ENCODE measurements around the gene NDRG4. TPM values are rescaled to one million over a fixed set of nuclear protein-coding genes. Genes with fewer than 3 reads are reported as not detected.

Gene NDRG4
- total RNA-seq, 1 experiment from 2014 or later: 6.1 TPM

DNA sequence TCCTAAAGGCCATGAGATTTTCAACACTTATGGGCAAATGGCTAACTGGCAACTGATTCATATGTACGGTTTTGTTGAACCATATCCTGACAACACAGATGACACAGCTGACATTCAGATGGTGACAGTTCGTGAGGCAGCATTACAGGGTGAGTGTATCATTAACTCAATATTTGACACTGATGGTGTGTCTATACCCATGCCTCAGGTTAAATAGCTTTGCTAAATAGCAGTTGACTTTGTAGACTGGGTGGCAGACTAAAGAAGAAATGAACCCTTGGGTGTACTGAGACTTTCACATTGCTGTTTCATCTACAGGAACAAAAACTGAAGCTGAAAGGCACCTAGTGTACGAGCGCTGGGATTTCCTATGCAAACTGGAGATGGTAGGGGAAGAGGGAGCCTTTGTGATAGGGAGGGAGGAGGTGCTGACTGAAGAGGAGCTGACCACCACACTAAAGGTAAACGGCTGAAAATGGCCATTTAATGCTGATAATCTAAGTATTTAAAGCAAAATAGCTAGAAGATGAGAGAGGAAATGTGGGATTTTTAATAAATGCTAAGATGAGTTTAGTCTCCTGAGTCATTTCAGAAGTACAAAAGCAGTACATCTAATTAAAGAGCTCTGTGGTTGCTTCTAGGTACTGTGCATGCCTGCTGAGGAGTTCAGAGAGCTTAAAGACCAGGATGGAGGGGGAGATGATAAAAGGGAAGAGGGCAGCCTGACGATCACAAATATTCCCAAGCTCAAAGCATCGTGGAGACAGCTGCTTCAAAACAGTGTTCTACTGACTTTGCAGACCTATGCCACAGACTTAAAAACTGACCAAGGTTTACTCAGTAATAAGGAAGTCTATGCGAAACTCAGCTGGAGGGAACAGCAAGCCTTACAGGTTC lies 18.4 kb downstream of the NDRG4 start:
- Mint-ChIP-seq H3K4me1 (ENCODE audit: low read depth, unreplicated experiment) (peaks cover 19% of the 10 kb centered on the region), H3K27ac (ENCODE audit: unreplicated experiment) (no peak overlapping the region), H3K36me3 (ENCODE audit: insufficient read depth, unreplicated experiment) (peaks cover 88% of the 10 kb centered on the region), H3K9me3 (ENCODE audit: low read depth, unreplicated experiment) (no peaks in the 10 kb centered on the region), H3K27me3 (ENCODE audit: unreplicated experiment) (no peaks in the 10 kb centered on the region), H3K4me3 (ENCODE audit: low read depth, unreplicated experiment) (no peak overlapping the region)
- TF ChIP-seq, protein P1, sequence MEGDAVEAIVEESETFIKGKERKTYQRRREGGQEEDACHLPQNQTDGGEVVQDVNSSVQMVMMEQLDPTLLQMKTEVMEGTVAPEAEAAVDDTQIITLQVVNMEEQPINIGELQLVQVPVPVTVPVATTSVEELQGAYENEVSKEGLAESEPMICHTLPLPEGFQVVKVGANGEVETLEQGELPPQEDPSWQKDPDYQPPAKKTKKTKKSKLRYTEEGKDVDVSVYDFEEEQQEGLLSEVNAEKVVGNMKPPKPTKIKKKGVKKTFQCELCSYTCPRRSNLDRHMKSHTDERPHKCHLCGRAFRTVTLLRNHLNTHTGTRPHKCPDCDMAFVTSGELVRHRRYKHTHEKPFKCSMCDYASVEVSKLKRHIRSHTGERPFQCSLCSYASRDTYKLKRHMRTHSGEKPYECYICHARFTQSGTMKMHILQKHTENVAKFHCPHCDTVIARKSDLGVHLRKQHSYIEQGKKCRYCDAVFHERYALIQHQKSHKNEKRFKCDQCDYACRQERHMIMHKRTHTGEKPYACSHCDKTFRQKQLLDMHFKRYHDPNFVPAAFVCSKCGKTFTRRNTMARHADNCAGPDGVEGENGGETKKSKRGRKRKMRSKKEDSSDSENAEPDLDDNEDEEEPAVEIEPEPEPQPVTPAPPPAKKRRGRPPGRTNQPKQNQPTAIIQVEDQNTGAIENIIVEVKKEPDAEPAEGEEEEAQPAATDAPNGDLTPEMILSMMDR (IDR thresholded peaks at IDR 0.05; ENCODE audit: unreplicated experiment): no peak
- no peak for DNase-seq
- CTCF ChIA-PET: interaction anchor here (1.2 kb wide), 1 partner anchor 143 kb away, joined by 3 read pairs; no protein-coding TSS in a partner anchor
- intact Hi-C loops (cut with micrococcal nuclease; ENCODE audit: unreplicated experiment): no loop called here
- BruUV-seq (replicated peaks): TSS peak; percentile 30

GRCh38 chr16:58518980-58519368 lies 19.0 kb downstream of the NDRG4 start:
- intact Hi-C loops (cut with micrococcal nuclease; ENCODE audit: unreplicated experiment): no loop called here
- CTCF ChIA-PET: interaction anchor here (0.7 kb wide), 1 partner anchor 142 kb away, joined by 3 read pairs; no protein-coding TSS in a partner anchor

DNA sequence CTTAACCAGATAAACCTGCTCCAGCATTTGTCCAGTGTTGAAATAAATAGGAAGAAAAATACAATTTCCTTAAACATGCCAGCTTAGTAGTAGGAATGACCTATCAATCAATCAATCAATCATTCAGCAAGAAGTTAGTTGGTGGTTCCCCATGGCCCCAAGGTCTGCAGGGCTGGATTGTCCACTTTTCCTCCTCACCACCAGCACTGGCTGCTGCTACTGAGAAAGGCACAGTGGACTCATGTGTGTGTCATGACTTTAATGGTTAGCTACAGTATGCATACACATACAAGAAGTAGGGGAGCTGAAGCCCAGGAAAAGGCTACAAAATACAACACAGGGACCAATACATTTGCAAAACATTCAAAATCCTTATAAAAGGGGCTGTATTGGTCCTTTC lies 19.8 kb downstream of the NDRG4 start:
- no TSS peak for BruUV-seq (replicated peaks)
- TF ChIP-seq, protein P1 (IDR thresholded peaks at IDR 0.05; ENCODE audit: unreplicated experiment): no peak
- DNase-seq: no peak
- intact Hi-C loops (cut with micrococcal nuclease; ENCODE audit: unreplicated experiment): no loop called here
- peaks cover 95% of the 10 kb centered on the region for H3K36me3 Mint-ChIP-seq (ENCODE audit: insufficient read depth, unreplicated experiment)
- no peak overlapping the region for H3K27ac Mint-ChIP-seq (ENCODE audit: unreplicated experiment)
- H3K27me3 Mint-ChIP-seq (ENCODE audit: unreplicated experiment): no peaks in the 10 kb centered on the region
- H3K4me1 Mint-ChIP-seq (ENCODE audit: low read depth, unreplicated experiment): peaks cover 8% of the 10 kb centered on the region
- H3K9me3 Mint-ChIP-seq (ENCODE audit: low read depth, unreplicated experiment): no peaks in the 10 kb centered on the region
- H3K4me3 Mint-ChIP-seq (ENCODE audit: low read depth, unreplicated experiment): no peak overlapping the region
- CTCF ChIA-PET: interaction anchor here (0.6 to 0.7 kb wide), 2 partner anchors 142 kb away, joined by 3 read pairs; no protein-coding TSS in a partner anchor

More at GRCh38 chr16:58518980-58519368, 19.0 kb downstream of the NDRG4 start:
- Mint-ChIP-seq H3K4me3 (ENCODE audit: low read depth, unreplicated experiment) (no peak overlapping the region), H3K4me1 (ENCODE audit: low read depth, unreplicated experiment) (peaks cover 12% of the 10 kb centered on the region), H3K9me3 (ENCODE audit: low read depth, unreplicated experiment) (no peaks in the 10 kb centered on the region), H3K27me3 (ENCODE audit: unreplicated experiment) (no peaks in the 10 kb centered on the region), H3K27ac (ENCODE audit: unreplicated experiment) (no peak overlapping the region), H3K36me3 (ENCODE audit: insufficient read depth, unreplicated experiment) (peaks cover 92% of the 10 kb centered on the region)
- DNase-seq: no peak
- no TSS peak for BruUV-seq (replicated peaks)
- TF ChIP-seq, protein P1 (IDR thresholded peaks at IDR 0.05; ENCODE audit: unreplicated experiment): no peak

GRCh38 chr16:58530179-58530578 lies 30.2 kb downstream of the NDRG4 start:
- CTCF ChIA-PET: interaction anchor here (1.0 kb wide), 1 partner anchor 10 kb away, joined by 3 read pairs; no protein-coding TSS in a partner anchor
- Mint-ChIP-seq H3K4me1 (ENCODE audit: low read depth, unreplicated experiment) (no peaks in the 10 kb centered on the region), H3K9me3 (ENCODE audit: low read depth, unreplicated experiment) (no peaks in the 10 kb centered on the region), H3K36me3 (ENCODE audit: insufficient read depth, unreplicated experiment) (peaks cover 94% of the 10 kb centered on the region), H3K27ac (ENCODE audit: unreplicated experiment) (no peak overlapping the region), H3K4me3 (ENCODE audit: low read depth, unreplicated experiment) (no peak overlapping the region), H3K27me3 (ENCODE audit: unreplicated experiment) (no peaks in the 10 kb centered on the region)
- DNase-seq: no peak
- no TSS peak for BruUV-seq (replicated peaks)
- TF ChIP-seq, protein P1 (IDR thresholded peaks at IDR 0.05; ENCODE audit: unreplicated experiment): no peak
- intact Hi-C loops (cut with micrococcal nuclease; ENCODE audit: unreplicated experiment): no loop called here
